Dedifferentiated amniotic fluid mesenchymal stem cell (primary cell): ENCODE data around the gene NDUFA11.
"Not testable (repeated sequence)": the region's sequence is repeated elsewhere in the genome, so short reads cannot be mapped to it uniquely, and the experiment has no call there.

ENCODE experiments used
- DNase-seq: peaks from one replicate; pipeline ENCODE4 v3.0.0-alpha.2; 2016; ENCODE audit errors: extremely low spot score

The NDUFA11 gene

DNA sequence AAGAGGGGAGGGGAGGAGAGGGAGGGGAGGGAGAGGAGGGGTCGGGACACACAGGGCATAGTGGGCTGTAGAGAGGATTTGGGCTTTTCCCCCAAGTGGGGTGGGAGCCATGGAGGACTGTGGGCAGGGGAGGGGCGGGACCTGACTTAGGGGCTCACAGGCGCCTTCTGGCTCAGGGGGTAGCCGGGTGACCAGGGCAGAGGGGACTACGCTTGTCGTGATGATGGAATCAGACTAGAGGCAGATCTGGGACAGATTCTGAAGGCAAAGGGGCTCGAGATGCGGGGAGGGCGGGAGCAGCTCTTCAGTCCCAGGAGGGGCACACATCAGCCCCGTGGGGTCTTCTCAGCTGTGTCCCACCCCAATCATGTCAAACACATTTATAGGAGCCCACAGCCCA is 13.5 kb downstream of the NDUFA11 start:
- DNase-seq = no peak

DNA sequence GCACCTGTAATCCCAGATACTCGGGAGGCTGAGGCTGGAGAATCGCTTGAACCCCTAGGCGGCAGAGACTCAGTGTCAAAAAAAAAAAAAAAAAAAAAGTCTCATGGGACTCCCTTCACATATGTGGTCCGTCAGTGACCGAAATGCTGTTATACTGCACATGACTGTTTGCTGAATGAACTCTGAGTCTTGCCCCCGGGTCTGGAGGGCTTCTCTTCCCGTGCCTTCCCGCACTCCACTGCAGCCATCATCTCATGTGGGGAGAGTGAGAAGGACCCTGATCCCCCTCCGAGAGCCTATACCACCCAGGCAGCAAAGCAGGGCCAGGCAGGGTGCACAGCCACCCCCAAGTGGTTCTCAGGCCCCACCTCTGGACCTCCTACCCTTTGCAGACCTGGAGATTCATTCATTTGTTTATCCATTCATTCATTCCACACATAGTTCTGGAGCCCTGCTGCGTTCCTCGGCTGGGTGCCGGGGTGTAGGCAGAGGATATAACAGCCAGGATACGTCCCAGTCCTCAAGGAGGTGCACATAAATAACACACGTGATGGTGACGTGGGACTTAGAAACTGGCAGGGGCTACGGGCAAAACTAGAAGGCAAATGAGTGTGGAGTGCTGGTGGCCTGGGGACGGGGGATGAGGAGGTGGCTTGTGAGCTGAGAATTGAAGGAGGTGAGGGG is 14.2 kb downstream of the NDUFA11 start:
- DNase-seq = no peak

DNA sequence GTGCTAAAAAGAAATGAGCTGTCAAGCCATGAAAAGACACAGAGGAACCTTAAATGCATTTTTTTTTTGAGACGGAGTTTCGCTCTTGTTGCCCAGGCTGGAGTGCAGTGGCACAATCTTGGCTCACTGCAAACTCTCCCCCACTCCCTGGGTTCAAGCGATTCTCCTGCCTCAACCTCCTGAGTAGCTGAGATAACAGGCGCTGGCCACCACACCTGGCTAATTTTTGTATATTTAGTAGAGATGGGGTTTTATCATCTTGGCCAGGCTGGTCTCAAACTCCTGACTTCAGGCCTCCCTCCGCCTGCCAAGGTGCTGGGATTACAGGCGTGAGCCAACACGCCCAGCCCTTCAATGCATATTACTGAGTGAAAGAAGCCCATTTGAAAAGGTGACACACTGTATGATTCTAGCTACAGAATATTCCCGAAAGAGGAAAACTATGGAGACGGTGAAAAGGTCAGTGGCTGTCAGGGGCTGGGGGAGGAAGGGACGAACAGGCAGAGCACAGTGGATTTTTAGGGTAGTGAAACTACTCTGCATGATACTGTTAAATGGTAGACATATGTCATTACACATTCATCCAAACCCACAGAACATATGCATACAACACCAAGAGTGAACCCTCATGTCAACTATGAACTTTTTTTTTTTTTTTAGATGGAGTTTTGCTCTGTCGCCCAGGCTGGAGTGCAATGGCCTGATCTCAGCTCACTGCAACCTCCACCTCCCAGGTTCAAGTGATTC is 19.4 kb downstream of the NDUFA11 start:
- not testable (repeated sequence) for DNase-seq

DNA sequence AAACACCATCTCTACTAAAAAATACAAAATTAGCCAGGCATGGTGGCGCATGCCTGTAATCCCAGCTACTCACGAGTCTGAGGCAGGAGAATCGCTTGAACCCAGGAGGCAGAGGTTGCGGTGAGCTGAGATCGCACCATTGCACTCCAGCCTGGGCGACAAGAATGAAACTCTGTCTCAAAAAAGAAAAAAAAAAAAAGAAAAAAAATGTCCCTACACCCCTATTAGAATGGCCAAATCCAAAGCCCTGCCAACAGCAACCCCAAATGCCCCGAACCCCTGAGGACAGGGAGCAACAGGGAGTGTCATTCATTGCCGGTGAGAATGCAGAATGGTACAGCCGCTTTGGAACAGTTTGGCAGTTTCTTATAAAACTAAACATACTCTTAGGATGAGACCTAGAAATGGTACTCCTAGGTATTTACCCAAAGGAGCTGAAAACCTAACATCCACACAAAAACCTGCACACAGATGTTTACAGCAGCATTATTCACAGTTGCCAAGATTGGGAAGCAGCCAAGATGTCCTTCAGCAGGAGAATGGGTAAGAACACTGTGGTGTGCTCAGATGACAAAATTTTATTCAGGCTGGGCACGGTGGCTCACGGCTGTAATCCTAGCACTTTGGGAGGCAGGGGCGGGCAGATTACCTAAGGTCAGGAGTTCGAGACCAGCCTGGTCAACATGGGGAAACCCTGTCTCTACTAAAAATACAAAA is 20.3 kb downstream of the NDUFA11 start:
- DNase-seq = not testable (repeated sequence)

DNA sequence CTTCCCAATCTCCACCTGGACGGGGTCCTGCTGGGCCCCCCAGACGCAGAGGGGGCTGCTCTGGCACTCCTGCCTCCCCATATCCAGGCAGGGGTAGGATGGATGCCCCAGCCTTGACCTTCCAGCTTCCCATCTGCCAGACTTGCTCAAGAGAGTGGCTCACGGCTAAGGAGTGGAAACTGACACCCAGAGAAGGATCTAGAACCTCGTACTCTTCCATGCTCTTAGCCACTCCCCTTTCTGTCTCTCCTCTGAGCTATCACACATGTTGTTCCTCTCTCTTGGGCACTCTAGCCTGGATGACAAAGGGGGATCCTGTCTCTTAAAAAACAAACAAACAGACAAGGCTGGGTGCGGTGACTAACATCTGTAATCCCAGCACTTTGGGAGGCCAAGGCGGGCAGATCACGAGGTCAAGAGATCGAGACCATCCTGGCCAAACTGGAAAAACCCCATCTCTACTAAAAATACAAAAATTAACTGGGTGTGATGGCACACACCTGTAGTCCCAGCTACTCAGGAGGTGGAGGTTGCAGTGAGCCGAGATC is 21.1 kb downstream of the NDUFA11 start:
- DNase-seq = no peak

DNA sequence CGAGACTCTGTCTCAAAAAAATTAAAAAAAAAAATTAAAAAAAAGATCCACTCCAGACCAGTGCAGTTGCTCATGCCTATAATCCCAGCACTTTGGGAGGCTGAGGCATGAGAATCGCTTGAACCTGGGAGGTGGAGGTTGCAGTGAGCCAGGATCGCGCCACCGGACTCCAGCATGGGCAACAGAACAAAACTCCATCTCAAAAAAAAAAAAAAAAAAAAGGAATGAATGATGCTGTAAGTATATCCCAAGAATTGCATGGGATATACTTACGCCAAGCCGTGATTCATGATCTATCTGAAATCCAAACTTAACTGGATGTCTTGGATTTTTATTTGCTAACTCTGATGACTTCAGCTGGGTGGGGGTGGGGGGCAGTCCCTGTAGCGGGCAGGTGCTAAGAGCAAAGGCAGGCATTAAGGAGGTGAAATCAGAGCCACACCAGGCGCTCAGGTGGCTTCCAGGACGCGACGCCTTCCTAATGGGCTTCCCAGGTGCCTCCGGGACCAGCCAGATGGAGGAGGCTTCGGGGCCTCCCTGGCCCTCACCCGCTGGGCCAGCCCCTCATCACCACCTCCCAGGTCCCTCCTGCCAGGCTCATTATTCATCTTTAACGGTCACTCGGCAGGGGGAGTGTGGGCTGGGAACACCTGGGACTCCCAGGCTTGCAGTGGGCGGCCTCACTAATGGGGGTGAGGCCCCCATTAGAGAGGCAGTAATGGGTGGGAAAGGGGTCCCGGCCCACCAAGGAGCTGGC is 21.9 kb downstream of the NDUFA11 start:
- no peak for DNase-seq

DNA sequence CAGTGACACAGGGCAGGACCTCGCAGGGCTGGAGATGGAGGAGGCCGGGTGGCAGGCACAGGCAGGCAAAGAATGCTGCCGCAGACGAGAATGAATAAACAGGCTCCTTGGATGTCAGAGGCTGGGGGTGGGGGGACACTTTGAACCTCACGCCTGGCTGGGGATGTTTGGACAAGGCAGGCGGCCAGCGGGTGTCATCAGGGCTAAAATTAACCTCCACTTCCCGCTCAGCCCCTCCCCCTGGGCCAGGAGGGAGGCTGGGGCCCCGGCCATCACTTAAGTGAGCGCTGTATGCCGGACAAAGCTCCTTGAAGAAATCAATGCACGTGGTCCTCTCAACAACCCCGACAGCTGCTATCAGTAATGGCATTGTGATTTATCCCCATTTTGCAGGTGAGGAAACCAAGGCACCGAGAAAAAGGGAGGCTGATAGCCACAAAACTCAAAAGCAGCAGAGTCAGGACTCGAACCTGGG is 22.9 kb downstream of the NDUFA11 start:
- no peak for DNase-seq

DNA sequence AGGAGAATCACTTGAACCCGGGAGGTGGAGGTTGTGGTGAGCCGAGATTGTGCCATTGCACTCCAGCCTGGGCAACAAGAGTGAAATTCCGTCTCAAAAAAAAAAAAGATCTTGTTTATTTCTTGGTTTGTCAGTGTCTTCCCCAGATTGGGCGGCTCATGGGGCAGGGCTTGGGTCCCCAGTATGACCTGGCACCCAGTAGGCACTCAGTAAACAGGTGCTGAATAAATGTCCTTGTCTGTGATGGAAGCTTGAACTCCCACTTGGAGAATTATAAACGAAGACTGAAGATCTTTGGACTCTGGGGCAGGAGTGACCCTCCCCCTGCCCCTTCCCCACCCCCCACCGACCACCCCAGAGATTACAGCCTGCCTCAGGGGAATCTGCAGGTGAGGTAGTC is 23.4 kb downstream of the NDUFA11 start:
- DNase-seq = no peak

DNA sequence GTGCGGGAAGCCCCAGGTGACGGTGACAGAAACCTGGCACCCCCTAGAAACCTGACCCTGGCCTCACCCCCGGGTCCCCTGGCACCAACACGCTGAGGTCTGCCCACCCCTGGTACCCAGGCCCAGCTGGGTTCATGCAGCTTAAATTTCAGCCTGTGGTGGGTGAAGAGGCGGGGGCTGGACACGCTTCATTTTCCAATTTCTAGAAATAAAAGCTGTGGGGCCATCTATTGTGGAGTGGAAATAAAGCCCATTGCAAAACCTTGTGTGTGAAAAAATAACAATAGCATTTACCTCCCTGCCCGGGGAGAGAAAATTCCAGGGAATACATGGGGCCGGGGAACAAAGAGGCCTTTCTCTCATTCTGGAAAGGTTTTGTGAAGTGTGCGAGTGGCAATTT is 25.7 kb downstream of the NDUFA11 start:
- no peak for DNase-seq

DNA sequence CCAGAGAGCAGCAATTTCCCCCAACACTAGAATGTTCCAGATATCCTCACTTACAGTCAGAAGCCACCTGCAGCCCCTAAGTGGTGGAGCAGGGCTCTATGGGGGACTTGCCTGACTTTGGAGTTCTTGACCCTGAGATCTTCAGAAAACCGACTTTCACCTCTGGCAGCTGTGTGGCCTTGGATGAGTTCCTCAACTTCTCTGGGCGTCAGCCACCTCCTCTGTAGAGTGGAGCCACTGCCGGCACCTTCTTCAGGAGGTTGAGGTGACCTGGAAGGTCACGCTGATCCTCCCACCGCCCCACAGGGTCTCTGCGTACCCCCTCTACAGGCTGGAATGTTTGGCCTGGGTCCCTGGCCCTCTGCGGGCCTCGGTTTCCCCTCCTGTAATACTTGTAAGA is 26.2 kb downstream of the NDUFA11 start:
- no peak for DNase-seq

DNA sequence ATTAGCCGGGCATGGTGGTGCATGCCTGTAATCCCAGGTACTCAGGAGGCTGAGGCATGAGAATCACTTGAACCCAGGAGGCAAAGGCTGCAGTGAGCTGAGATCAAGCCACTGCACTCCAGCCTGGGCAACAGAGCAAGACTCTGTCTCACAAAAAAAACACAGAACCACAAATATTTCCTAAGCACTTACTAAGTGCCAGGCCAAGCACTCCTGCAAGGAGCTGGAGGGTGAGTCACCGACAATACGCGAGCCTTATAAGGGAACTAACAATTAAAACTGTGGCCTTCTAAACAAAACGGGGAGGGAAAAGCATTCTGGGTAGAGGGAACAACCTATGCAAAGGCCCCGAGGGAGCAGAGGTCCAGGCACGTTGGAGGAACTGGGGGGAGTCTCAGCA is 29.1 kb downstream of the NDUFA11 start:
- DNase-seq = not testable (repeated sequence)

DNA sequence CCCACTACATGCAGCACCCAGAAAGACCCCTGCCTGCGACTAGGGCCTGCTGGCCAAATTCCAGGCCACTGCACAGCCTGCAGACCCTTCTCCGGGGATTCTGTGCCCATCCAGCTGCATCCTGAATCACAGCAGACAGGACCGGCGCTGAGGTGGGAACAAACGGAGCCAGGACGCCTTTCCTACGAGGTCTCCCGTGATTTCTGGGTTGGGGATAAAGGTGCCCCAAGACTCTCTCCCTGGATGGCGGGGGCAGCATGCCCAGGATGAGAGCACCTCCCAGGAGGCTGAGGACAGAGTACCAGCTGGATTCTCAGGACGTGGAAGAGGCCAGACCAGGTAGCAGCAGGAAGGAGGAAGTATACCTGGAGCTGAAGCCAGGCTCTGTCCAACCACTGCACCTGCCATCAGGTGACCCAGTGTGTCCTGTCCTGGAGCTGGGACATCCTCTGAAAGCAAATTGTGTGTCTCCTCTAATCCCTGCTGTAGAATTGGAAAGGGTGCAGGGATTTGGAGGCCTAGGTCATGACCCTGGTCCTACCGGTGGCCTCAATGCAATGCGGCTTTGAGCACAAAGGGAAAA is 29.9 kb downstream of the NDUFA11 start:
- DNase-seq = no peak

DNA sequence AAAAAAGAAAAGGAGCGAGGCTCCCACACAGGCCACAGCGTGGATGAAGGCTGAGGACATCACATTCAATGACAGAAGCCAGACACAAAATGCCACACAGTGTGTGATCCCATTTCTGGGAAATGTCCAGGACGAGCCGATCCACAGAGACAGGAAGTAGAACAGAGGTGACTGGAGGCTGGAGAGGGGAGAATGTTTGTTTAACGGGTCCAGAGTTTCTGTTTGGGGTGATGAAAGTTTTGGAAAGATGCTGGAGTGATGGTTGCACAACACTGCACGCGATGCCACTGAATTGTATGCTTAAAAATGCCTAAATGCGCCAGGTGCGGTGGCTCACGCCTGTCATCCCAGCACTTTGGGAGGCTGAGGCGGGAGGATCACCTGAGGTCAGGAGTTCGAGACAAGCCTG is 32.6 kb downstream of the NDUFA11 start:
- no peak for DNase-seq

DNA sequence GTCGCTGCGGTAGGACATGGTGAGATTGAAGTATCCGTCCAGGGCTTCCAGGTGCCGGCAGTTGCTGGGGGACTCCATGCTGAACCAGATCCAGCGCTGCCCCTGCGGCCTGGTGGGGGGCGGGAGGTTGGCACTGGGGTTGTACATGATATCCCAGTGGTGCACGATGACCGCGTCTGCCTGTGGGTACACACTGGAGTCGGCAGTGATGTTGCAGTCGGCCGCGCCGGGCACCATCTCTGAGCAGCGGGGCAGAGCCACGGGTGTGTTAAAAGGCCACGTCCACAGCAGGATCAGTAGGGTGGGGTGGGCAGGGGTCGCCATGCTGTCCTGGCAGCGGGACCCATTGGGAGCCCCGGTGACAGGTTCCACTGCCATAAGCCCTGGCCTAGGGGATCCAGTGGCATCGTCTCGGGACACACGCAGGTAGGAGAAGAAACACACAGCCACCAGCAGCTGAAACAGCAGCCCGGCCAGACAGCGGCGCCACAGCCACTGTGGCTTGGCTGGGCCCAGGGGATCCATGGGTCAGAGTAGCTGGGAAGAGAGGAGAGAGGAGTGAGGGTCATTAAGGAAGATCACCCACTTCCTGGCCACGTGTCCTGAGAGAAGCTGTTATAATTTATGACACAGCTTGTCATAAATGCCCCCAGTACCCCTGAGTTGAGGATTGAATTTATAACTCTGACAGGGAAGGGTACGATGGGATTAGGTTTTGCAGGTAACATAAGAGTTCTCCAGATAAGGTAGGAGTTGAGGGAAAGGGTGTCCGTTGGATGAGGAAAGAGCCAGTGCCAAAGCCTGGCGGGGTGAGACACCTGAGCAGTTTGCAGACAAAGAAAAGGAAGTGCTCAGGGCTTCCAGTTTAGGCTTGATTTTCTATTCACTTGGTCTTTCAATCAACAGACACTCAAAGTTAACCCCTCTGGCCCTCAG is 36.1 kb downstream of the NDUFA11 start:
- no peak for DNase-seq

DNA sequence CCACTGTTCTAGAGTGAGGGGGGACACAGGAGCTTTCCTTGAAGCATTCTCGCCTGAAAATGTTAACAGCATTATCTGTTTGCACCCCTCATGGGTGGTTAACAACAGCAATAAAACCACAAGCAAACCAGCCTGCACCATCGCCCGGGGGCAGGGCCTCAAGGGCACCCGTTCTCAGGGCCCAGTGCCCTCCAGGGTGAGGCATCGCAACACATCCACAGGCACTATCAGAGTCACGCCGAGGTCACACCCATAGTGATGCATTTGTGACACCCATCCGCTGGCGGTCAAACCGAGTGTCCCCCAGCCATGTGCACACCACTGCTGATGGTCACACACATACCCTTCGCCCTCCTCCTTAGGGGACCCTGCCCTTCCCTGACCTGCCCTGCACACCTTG is 37.8 kb downstream of the NDUFA11 start:
- no peak for DNase-seq

DNA sequence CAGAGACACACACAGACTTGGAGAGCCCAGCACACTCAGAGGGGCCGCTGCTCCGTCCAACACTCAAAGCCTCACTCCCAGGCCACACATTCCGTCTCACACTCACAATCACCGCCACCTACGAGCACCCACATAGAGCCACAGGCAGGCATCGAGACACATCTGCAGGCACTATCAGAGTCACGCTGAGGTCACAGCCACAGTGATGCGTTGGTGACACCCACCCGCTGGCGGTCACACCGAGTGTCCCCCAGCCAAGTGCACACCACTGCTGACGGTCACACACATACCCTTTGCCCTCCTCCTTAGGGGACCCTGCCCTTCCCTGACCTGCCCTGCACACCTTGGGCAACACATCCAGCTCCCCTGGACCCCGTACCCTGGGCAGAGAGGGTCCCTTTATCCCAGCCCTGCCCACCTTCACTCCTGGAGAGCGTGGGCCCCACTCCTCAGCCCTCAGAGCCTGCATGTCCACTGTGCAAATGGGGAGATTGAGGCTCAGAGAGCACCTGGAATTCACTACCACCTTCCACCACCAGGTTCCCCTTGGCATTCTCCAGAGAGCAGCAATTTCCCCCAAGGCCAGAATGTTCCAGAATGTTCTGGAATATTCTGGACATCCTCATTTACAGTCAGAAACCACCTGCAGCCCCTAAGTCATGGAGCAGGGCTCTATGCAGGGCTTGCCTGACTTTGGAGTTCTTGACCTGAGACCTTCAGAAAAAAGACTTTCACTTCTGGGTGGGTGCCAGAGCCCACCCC is 38.7 kb downstream of the NDUFA11 start:
- DNase-seq = no peak

DNA sequence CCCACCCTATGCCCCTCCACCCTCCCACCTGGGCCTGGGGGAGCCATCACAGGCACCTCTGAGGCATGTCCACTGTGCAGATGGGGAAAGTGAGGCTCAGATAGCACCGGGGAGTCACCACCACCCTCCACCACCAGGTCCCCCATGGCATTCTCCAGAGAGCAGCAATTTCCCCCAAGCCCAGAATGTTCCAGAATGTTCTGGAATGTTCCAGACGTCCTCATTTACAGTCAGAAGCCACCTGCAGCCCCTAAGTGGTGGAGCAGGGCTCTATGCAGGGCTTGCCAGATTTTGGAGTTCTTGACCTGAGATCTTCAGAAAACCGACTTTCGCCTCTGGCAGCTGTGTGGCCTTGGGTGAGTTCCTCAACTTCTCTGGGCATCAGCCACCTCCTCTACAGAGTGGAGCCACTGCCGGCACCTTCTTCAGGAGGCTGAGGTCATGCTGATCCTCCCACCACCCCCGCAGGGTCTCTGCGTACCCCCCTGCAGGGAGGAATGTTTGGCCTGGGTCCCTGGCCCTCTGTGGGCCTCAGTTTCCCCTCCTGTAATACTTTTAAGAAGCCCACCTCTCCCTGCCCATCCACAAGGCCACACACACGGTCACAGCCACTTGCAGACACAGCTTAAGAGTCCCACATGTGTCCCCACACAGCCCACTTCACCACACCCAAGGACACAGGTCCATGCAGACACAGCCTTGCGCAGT is 39.4 kb downstream of the NDUFA11 start:
- no peak for DNase-seq

DNA sequence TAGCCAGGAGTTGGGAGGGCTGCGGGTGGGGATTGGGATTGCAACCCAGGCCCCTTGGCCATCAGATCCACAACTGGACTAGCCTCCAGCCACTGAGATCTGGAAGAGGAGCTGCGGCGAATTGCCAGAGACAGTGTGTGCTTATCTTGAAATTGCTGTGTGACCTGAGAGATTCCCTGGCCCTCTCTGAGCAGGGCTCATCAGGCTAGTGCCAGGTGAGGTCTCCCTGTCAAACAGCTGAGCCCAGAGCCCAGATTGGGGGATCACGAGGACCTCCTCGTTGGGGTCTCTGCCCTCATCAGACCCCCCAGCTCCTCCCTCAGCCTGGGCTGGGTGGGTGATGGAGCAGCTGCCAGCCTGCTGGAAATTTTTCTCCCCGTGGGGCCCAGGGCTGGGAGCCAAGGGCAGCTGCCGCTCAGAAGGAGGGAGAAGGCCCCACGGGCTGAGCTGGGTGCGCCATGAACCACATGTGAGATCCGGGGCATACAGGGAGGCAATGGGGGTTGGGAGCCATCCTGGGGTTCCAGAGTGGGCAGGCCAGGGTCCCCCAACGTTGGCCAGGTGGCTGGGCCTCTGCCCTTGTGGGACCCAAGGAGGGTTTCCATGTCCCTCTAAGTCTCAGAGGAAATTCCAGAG is 40.4 kb downstream of the NDUFA11 start:
- no peak for DNase-seq
